ENCODE data around the gene NUP210L. TPM values are rescaled to one million over a fixed set of nuclear protein-coding genes. Genes with fewer than 3 reads are reported as not detected.
"Not testable (repeated sequence)": the region's sequence is repeated elsewhere in the genome, so short reads cannot be mapped to it uniquely, and the experiment has no call there.

NUP210L gene
- total RNA-seq, 1 donor, result under 0.01 TPM

DNA sequence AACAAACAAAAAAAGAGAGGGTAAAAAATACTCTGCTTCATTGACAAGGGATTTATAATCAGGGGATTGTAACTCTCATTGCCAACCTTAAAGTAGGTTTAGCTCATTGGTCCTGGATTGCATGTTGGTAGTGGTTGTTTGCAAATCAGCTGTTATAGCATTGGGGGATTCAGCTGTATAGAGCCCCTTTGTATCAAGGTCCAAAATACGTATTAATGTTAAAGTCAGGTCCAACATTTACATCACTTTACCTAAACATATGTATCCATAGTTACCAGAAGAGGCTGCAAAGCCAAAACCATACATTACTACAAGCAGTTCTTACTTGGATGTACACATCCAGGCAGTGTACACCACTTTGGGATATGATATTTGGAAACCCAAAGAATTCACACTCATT, 134.9 kb downstream of the NUP210L start:
- TF ChIP-seq, protein P1, sequence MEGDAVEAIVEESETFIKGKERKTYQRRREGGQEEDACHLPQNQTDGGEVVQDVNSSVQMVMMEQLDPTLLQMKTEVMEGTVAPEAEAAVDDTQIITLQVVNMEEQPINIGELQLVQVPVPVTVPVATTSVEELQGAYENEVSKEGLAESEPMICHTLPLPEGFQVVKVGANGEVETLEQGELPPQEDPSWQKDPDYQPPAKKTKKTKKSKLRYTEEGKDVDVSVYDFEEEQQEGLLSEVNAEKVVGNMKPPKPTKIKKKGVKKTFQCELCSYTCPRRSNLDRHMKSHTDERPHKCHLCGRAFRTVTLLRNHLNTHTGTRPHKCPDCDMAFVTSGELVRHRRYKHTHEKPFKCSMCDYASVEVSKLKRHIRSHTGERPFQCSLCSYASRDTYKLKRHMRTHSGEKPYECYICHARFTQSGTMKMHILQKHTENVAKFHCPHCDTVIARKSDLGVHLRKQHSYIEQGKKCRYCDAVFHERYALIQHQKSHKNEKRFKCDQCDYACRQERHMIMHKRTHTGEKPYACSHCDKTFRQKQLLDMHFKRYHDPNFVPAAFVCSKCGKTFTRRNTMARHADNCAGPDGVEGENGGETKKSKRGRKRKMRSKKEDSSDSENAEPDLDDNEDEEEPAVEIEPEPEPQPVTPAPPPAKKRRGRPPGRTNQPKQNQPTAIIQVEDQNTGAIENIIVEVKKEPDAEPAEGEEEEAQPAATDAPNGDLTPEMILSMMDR (IDR thresholded peaks at IDR 0.05; ENCODE audit: extremely low read depth, low read depth, low read length), result no peak
- Histone ChIP-seq H3K4me1 (ENCODE audit: insufficient read depth, low read length) (no peaks in the 10 kb centered on the region), H3K4me2 (ENCODE audit: insufficient read depth, low read length) (no peak overlapping the region), H3K4me3 (ENCODE audit: insufficient read depth, low read length) (no peak overlapping the region), H3K9me3 (ENCODE audit: low read depth, low read length) (no peaks in the 10 kb centered on the region), H3K36me3 (ENCODE audit: insufficient read depth, low read length) (no peaks in the 10 kb centered on the region), H4K20me1 (ENCODE audit: insufficient read depth, low read length) (no peaks in the 10 kb centered on the region), H2AFZ (ENCODE audit: low read length) (no peak overlapping the region), H3K27ac (ENCODE audit: low read depth, low read length) (no peak overlapping the region), H3K27me3 (ENCODE audit: insufficient read depth, low read length) (no peaks in the 10 kb centered on the region), H3K79me2 (ENCODE audit: insufficient read depth, low read length) (no peaks in the 10 kb centered on the region)
- no peak for DNase-seq (ENCODE audit: insufficient read length, low spot score, missing footprints)

DNA sequence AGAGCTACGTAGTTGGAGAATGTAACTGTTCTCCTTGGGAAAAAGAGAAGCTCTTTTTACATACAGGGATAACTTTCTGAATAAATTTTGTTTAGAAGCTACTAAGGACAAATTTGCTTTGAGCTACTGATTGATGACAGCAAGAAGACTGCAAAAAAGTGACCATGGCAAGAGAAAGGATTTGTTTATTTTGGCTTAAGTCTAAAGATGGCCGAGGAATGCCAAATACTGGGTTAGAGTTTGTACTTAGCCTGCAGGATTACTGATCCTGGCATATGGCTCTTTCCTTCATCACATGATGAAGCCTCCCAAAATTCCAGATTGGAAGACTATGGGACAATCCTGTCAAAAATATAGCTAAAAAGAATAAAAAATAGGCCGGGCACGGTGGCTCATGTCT, 135.6 kb downstream of the NUP210L start:
- DNase-seq (ENCODE audit: insufficient read length, low spot score, missing footprints), result no peak
- TF ChIP-seq, protein P1 (IDR thresholded peaks at IDR 0.05; ENCODE audit: extremely low read depth, low read depth, low read length), result no peak
- H4K20me1 ChIP-seq (ENCODE audit: insufficient read depth, low read length), result no peaks in the 10 kb centered on the region

DNA sequence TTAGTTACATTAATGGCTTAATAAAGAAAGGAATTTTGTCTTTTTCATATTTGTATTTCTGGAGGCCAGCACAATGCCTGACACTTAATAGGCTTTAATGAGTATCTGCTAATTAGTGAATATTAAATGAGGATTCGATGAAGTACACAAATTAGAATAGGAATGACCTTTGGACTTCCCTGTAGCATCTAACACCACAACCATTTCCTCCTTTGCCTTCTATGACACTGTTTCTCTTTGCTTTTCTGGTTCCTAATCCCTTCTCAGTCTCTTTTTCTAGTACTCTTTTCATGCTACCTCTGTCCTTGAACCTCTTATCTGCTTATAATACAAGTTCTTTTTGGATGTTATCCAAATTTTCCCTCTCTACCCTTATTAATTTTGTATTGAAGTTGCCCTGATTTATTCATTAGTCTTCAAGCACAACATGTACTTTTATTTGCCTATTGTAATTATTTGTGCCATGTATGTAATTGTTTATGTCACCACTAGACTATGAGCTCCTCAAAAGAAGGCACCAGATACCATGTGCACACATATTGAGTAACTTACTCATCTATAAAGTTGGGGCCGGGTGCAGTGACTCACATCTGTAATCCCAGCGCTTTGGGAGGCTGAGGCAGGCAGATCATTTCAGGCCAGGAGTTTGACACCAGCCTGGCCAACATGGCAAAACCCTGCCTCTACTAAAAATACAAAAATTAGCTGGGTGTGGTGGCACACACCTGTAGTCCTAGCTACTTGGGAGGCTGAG, 140.5 kb downstream of the NUP210L start:
- peak; percentile 30 for DNase-seq (ENCODE audit: insufficient read length, low spot score, missing footprints)
- Histone ChIP-seq H3K4me3 (ENCODE audit: insufficient read depth, low read length) (no peak overlapping the region), H3K79me2 (ENCODE audit: insufficient read depth, low read length) (no peaks in the 10 kb centered on the region), H3K36me3 (ENCODE audit: insufficient read depth, low read length) (no peaks in the 10 kb centered on the region), H3K4me2 (ENCODE audit: insufficient read depth, low read length) (no peak overlapping the region), H3K27ac (ENCODE audit: low read depth, low read length) (no peak overlapping the region), H3K4me1 (ENCODE audit: insufficient read depth, low read length) (peaks cover 3% of the 10 kb centered on the region), H3K9me3 (ENCODE audit: low read depth, low read length) (no peaks in the 10 kb centered on the region), H3K27me3 (ENCODE audit: insufficient read depth, low read length) (no peaks in the 10 kb centered on the region), H2AFZ (ENCODE audit: low read length) (no peak overlapping the region), H4K20me1 (ENCODE audit: insufficient read depth, low read length) (no peaks in the 10 kb centered on the region)
- TF ChIP-seq, protein P1 (IDR thresholded peaks at IDR 0.05; ENCODE audit: extremely low read depth, low read depth, low read length), result no peak

More for the DNA sequence above, 135.6 kb downstream of the NUP210L start:
- Histone ChIP-seq H3K4me1 (ENCODE audit: insufficient read depth, low read length) (peaks cover 2% of the 10 kb centered on the region), H3K36me3 (ENCODE audit: insufficient read depth, low read length) (no peaks in the 10 kb centered on the region), H3K79me2 (ENCODE audit: insufficient read depth, low read length) (no peaks in the 10 kb centered on the region), H3K27me3 (ENCODE audit: insufficient read depth, low read length) (no peaks in the 10 kb centered on the region), H3K9me3 (ENCODE audit: low read depth, low read length) (no peaks in the 10 kb centered on the region), H2AFZ (ENCODE audit: low read length) (no peak overlapping the region), H3K27ac (ENCODE audit: low read depth, low read length) (no peak overlapping the region), H3K4me3 (ENCODE audit: insufficient read depth, low read length) (no peak overlapping the region), H3K4me2 (ENCODE audit: insufficient read depth, low read length) (no peak overlapping the region)

DNA sequence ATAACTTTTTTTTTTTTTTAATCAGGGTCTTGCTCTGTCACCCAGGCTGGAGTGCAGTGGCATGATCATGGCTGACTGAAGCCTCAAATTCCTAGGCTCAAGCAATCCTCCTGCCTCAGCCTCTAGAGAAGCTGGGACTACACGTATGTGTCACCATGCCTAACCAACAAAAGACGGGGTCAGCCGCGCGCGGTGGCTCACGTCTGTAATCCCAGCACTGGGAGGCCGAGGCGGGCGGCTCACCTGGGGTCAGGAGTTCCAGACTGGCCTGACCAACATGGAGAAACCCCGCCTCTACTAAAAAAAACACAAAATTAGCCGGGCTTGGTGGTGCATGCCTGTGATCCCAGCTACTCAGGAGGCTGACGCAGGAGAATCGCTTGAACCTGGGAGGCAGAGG, 142.3 kb downstream of the NUP210L start:
- H3K27ac ChIP-seq (ENCODE audit: low read depth, low read length); H2AFZ ChIP-seq (ENCODE audit: low read length); DNase-seq (ENCODE audit: insufficient read length, low spot score, missing footprints); H3K9me3 ChIP-seq (ENCODE audit: low read depth, low read length); H4K20me1 ChIP-seq (ENCODE audit: insufficient read depth, low read length); H3K4me3 ChIP-seq (ENCODE audit: insufficient read depth, low read length); H3K79me2 ChIP-seq (ENCODE audit: insufficient read depth, low read length); H3K4me1 ChIP-seq (ENCODE audit: insufficient read depth, low read length); H3K36me3 ChIP-seq (ENCODE audit: insufficient read depth, low read length); H3K4me2 ChIP-seq (ENCODE audit: insufficient read depth, low read length); H3K27me3 ChIP-seq (ENCODE audit: insufficient read depth, low read length): not testable (repeated sequence)

Data from osteoblast (primary cell).